Motor neuron (in vitro differentiated cells): Measurements from ENCODE around the gene KATNB1. TPM values are rescaled to one million over a fixed set of nuclear protein-coding genes. Genes with fewer than 3 reads are reported as not detected.

Source experiments
- ATAC-seq, 8 experiments: fragments of 200-7000 bp; cut with Tn5 transposase; replicated peaks in 6 of 8; 2 replicates each; pipeline ENCODE4 v1.8.0; 2021; ENCODE audit warnings: mild to moderate bottlenecking in 8 of 8, moderate library complexity in 8 of 8
- H3K27ac ChIP-seq, 2 donors: fragments of 250-450 bp; sonication (Bioruptor Pico); 2 replicates each; pipeline ENCODE4 v1.9.0; 2021; ENCODE audit warnings: antibody characterized with exemption in 2 of 2, mild to moderate bottlenecking in 2 of 2, moderate library complexity in 1 of 2
- H3K4me1 ChIP-seq, 2 donors: fragments of 250-450 bp; sonication (Bioruptor Pico); replicated peaks in 1 of 2; 2 replicates each; pipeline ENCODE4 v1.6.1; 2021; ENCODE audit warnings: antibody characterized with exemption in 2 of 2, mild to moderate bottlenecking in 2 of 2, moderate library complexity in 1 of 2
- H3K4me3 ChIP-seq, 5 donors: fragments of 250-450 bp; sonication (Bioruptor Pico); 2 replicates each; pipeline ENCODE4 v1.9.0; 2021; ENCODE audit warnings: antibody characterized with exemption in 5 of 5, mild to moderate bottlenecking in 5 of 5, moderate library complexity in 4 of 5
- WGBS, 10 experiments: fragments of 450-650 bp; shearing (Covaris generic); methylation state at CpG; one replicate each; pipeline ENCODE4 v1.0.0; 2022; 5-methylcytosine and 5-hydroxymethylcytosine counted together
- in situ Hi-C, 9 experiments: fragments of 400-800 bp; cut with MboI; loops; one replicate each; pipeline ENCODE4 v1.15.0; 2021; ENCODE audit warnings: low sequenced_read_pairs in 9 of 9, low pct_unique_long_range_greater_than_20kb in 2 of 9; ENCODE audit not compliant: unreplicated experiment in 9 of 9
- total RNA-seq, 8 experiments: library from RNA; unstranded; fragments of 300-600 nt; gene quantifications; 2 replicates each; pipeline versions ENCODE4 v1.2.3 to v1.2.4, GENCODE V29; 2022

The KATNB1 gene
- total RNA-seq, 8 experiments from 2014 or later: 20.7 to 41.0 (median 33.0) TPM

DNA sequence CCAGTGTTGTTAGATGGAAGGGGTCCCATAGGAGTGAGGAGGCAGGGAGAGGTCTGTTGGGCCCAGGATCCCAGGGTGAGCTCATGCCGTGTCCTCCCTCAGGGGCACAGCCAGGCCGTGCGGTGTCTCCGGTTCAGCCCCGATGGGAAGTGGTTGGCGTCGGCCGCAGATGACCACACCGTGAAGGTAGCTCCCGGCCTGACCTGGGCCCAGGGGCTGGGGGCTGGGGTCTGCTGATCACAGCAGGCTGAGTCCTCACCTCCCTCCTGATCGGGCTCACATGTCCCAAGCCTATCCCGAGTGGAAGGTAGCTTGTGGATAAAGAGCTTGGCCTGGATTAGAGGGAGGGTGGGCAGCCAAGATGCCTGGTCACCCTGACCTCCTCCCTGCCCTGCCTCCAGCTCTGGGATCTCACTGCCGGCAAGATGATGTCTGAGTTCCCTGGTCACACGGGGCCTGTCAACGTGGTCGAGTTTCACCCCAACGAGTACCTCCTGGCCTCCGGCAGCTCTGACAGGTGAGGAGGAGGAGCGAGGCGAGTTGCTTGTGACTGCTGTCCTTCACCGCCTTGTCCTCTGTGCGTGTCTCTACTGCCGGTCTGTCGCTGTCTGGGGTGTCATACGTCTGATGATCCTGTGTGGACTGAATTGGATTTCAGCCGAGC is 16.1 kb downstream of the KATNB1 start:
- 87 to 100% (median 92%) methylated on average over 1 to 9 of the region's 26 CpGs; no CpG with 5 or more reads in 4 of the 10 experiments for whole genome bisulfite sequencing, 10 experiments
- H3K27ac ChIP-seq: no peak overlapping the region
- H3K4me1 ChIP-seq: no peaks in the 10 kb centered on the region
- no peak overlapping the region for H3K4me3 ChIP-seq
- no peak for ATAC-seq
- in situ Hi-C loops: loop anchor here in 2 of 9 experiments (10.0 to 25.0 kb wide), 3 partner anchors 113 to 261 kb away; partner anchors contain the start of genes USB1 (in 1 of the 2) and ZNF319 (in 1 of the 2)

DNA sequence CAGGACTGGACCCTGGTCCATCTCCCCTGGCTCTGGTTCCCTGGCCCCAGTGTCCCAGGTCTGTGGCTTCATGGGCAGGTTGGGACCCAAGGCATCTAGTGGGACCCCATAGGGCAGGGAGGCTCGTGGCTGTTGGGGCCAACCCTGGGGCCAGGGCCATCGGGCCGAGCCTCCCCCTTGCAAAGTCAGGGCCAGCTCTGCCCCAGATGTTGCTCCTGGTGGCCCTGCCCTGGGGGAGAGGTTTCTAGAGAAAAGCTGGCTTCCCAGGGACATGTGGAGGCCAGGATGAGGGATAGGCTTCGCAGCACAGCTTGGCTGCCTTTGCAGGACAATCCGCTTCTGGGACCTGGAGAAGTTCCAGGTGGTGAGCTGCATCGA is 16.6 kb downstream of the KATNB1 start:
- ATAC-seq: peak in 1 of 8 experiments; percentile 11
- in situ Hi-C loops: loop anchor here in 2 of 9 experiments (10.0 to 25.0 kb wide), 3 partner anchors 113 to 260 kb away; partner anchors contain the start of genes USB1 (in 1 of the 2) and ZNF319 (in 1 of the 2)
- no peak overlapping the region for H3K27ac ChIP-seq
- no peak overlapping the region for H3K4me3 ChIP-seq
- no peaks in the 10 kb centered on the region for H3K4me1 ChIP-seq
- 10 to 100% (median 95%) methylated on average over 1 to 2 of the region's 6 CpGs; no CpG with 5 or more reads in 6 of the 10 experiments for WGBS, 10 experiments

DNA sequence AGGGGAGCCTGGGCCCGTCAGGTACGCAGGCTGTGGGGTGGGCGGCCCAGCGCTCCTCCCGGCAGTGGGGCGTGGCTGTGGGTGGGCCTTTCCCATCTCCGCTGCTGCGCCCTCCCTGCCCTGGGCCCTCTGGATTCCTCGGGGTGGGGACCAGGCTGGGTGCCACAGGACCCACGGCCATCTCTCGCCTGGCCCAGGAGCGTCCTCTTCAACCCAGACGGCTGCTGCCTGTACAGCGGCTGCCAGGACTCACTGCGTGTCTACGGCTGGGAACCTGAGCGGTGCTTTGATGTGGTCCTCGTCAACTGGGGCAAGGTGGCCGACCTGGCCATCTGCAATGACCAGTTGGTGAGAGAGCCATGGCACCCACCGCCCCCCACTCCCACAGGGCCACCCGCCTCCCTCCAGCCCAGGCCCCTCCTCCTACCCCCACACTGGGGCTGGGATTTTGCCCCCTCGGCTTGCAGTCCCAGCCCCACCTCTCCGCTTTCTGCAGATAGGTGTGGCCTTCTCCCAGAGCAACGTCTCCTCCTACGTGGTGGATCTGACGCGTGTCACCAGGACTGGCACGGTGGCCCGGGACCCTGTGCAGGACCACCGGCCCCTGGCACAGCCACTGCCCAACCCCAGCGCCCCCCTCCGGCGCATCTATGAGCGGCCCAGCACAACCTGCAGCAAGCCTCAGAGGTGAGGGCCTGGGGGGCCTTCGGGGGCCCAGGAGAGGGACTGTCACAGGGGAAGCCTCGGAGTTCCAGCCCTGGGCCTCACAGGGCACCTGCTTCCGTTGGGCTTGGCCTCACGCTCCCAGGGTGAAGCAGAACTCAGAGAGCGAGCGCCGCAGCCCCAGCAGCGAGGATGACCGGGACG is 17.2 kb downstream of the KATNB1 start:
- no CpG with 5 or more reads among the region's 44 CpGs for WGBS, 10 experiments
- H3K27ac ChIP-seq: no peak overlapping the region
- in situ Hi-C loops: loop anchor here in 2 of 9 experiments (10.0 to 25.0 kb wide), 3 partner anchors 112 to 259 kb away; partner anchors contain the start of genes USB1 (in 1 of the 2) and ZNF319 (in 1 of the 2)

GRCh38 chr16:57753448-57754353 is 18.1 kb downstream of the KATNB1 start:
- no peak overlapping the region for H3K4me3 ChIP-seq
- no peak overlapping the region for H3K27ac ChIP-seq
- no peak for ATAC-seq
- H3K4me1 ChIP-seq: no peaks in the 10 kb centered on the region
- WGBS, 10 experiments: 100% methylated on average over 1 to 4 of the region's 32 CpGs; no CpG with 5 or more reads in 8 of the 10 experiments
- in situ Hi-C loops: loop anchor here in 2 of 9 experiments (10.0 to 25.0 kb wide), 3 partner anchors 111 to 259 kb away; partner anchors contain the start of genes USB1 (in 1 of the 2) and ZNF319 (in 1 of the 2)

More for the DNA sequence above, 17.2 kb downstream of the KATNB1 start:
- ATAC-seq: no peak
- no peak overlapping the region for H3K4me3 ChIP-seq
- no peaks in the 10 kb centered on the region for H3K4me1 ChIP-seq

GRCh38 chr16:57754354-57755060 is 18.9 kb downstream of the KATNB1 start:
- Histone ChIP-seq H3K4me1 (no peaks in the 10 kb centered on the region), H3K4me3 (no peak overlapping the region), H3K27ac (no peak overlapping the region)
- 67% methylated on average over 1 of the region's 9 CpGs; no CpG with 5 or more reads in 9 of the 10 experiments for WGBS, 10 experiments
- in situ Hi-C loops: loop anchor here in 2 of 9 experiments (10.0 to 25.0 kb wide), 3 partner anchors 110 to 258 kb away; partner anchors contain the start of genes USB1 (in 1 of the 2) and ZNF319 (in 1 of the 2)
- ATAC-seq: peak in 1 of 8 experiments; percentile 20

DNA sequence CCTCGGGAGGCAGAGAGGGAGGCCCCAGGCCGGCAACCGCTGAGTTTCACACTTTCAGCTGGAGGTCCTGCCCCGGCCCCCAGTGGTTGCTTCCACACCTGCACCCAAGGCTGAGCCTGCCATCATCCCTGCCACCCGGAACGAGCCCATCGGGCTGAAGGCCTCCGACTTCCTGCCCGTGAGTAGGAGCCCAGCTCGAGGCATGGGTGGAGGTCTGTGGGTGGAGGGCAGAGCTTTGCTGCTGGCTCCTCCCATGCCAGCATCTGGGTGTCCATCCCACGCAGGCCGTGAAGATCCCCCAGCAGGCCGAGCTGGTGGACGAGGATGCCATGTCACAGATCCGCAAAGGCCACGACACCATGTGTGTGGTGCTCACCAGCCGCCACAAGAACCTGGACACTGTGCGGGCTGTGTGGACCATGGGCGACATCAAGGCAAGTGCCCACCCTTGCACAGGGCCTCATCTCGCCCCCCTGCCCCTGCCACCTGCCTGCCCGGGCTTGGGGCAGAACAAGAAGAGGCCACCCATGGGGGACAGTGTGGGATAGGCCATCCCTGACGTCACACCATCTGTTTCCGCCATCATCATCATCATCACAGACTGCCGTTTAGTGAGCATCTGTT is 19.6 kb downstream of the KATNB1 start:
- no peak for ATAC-seq
- 67 to 94% methylated on average over 1 to 6 of the region's 24 CpGs; no CpG with 5 or more reads in 8 of the 10 experiments for WGBS, 10 experiments
- no peaks in the 10 kb centered on the region for H3K4me1 ChIP-seq
- in situ Hi-C loops: loop anchor here in 2 of 9 experiments (10.0 to 25.0 kb wide), 3 partner anchors 110 to 257 kb away; partner anchors contain the start of genes USB1 (in 1 of the 2) and ZNF319 (in 1 of the 2)
- no peak overlapping the region for H3K4me3 ChIP-seq
- no peak overlapping the region for H3K27ac ChIP-seq

DNA sequence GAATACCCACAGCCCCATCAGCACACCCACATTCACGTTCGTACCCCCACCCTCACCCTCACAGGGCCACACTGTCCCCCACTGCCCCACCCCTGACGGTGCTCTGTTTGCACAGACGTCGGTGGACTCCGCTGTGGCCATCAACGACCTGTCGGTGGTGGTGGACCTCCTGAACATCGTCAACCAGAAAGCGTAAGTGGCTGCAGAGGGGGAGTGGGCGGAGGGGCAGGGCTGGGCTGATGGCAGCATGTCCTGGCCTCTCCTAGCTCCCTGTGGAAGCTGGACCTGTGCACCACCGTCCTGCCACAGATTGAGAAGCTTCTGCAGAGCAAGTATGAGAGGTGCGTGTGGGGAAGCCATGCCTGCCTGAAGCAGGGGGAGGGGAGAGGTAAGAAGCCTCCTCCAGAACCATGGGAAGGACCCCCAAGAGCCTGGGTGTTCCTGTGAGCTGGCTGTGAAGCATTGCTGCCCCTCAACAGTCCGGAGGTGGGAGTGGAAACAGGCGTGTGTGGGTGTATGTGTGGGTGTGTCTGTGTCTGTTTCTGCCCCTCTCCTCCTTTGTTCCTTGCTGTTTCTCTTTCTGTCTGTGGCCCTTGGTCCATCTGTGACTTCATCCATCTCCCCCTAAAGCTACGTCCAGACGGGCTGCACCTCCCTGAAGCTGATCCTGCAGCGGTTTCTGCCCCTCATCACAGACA is 20.3 kb downstream of the KATNB1 start:
- 93 to 100% methylated on average over 2 to 3 of the region's 18 CpGs; no CpG with 5 or more reads in 8 of the 10 experiments for WGBS, 10 experiments
- ATAC-seq: no peak
- H3K4me1 ChIP-seq: no peaks in the 10 kb centered on the region
- H3K27ac ChIP-seq: no peak overlapping the region
- H3K4me3 ChIP-seq: no peak overlapping the region
- in situ Hi-C loops: loop anchor here in 2 of 9 experiments (10.0 to 25.0 kb wide), 3 partner anchors 109 to 256 kb away; partner anchors contain the start of genes USB1 (in 1 of the 2) and ZNF319 (in 1 of the 2)

- no peak overlapping the region for H3K4me3 ChIP-seq
- peak in 5 of 8 experiments; percentile 2 to 16 (median 7) for ATAC-seq
- in situ Hi-C loops: loop anchor here in 2 of 9 experiments (10.0 to 25.0 kb wide), 3 partner anchors 108 to 256 kb away; partner anchors contain the start of genes USB1 (in 1 of the 2) and ZNF319 (in 1 of the 2)
- whole genome bisulfite sequencing, 10 experiments: 57 to 100% (median 100%) methylated on average over 1 to 3 of the region's 15 CpGs; no CpG with 5 or more reads in 6 of the 10 experiments
- no peak overlapping the region for H3K27ac ChIP-seq
- H3K4me1 ChIP-seq: no peaks in the 10 kb centered on the region
These were observed 21.1 kb downstream of the KATNB1 start for GRCh38 chr16:57756424-57757325.

GRCh38 chr16:57757326-57757786 is 21.8 kb downstream of the KATNB1 start:
- ATAC-seq: peak; percentile 66 to 98 (median 78)
- Histone ChIP-seq H3K27ac (no peak overlapping the region), H3K4me1 (no peaks in the 10 kb centered on the region), H3K4me3 (no peak overlapping the region)
- WGBS, 10 experiments: 80 to 100% (median 100%) methylated on average over 1 to 4 of the region's 11 CpGs; no CpG with 5 or more reads in 4 of the 10 experiments
- in situ Hi-C loops: loop anchor here in 2 of 9 experiments (10.0 to 25.0 kb wide), 3 partner anchors 107 to 255 kb away; partner anchors contain the start of genes USB1 (in 1 of the 2) and ZNF319 (in 1 of the 2)
